Nephron progenitor cell (in vitro differentiated cells): ENCODE measurements around the gene DDX54.

Source experiments
- DNase-seq: peaks from one replicate; pipeline ENCODE4 v3.0.0; 2021
- H3K27ac Mint-ChIP-seq: 2 replicates; pipeline ENCODE4 v1.8.0; 2021; ENCODE audit warnings: mild to moderate bottlenecking, moderate library complexity, mixed read lengths
- H3K27me3 Mint-ChIP-seq: 2 replicates; pipeline ENCODE4 v1.8.0; 2021; ENCODE audit warnings: mild to moderate bottlenecking, low read depth, mixed read lengths; ENCODE audit not compliant: poor library complexity
- H3K36me3 Mint-ChIP-seq: 2 replicates; pipeline ENCODE4 v1.8.0; 2021; ENCODE audit warnings: low read depth, mixed read lengths
- H3K4me1 Mint-ChIP-seq: 2 replicates; pipeline ENCODE4 v1.8.0; 2021; ENCODE audit warnings: mixed read lengths
- H3K4me3 Mint-ChIP-seq: 2 replicates; pipeline ENCODE4 v1.8.0; 2021; ENCODE audit warnings: mild to moderate bottlenecking, moderate library complexity, mixed read lengths
- H3K9me3 Mint-ChIP-seq: 2 replicates; pipeline ENCODE4 v1.8.0; 2021; ENCODE audit warnings: mild to moderate bottlenecking, moderate library complexity, mixed read lengths
- TF ChIP-seq, protein P1 (sequence below): fragments of 200-600 bp; sonication (generic); IDR thresholded peaks from 2 replicates; pipeline ENCODE4 v1.5.0; 2021; ENCODE audit warnings: antibody characterized with exemption

Gene DDX54

GRCh38 chr12:113109872-113110599 lies 75.2 kb downstream of the DDX54 start:
- Mint-ChIP-seq H3K4me1 (peaks cover 3% of the 10 kb centered on the region), H3K9me3 (no peaks in the 10 kb centered on the region), H3K4me3 (no peak overlapping the region), H3K27me3 (peaks cover 37% of the 10 kb centered on the region), H3K27ac (no peak overlapping the region), H3K36me3 (no peaks in the 10 kb centered on the region)
- DNase-seq, result no peak
- TF ChIP-seq, protein P1, sequence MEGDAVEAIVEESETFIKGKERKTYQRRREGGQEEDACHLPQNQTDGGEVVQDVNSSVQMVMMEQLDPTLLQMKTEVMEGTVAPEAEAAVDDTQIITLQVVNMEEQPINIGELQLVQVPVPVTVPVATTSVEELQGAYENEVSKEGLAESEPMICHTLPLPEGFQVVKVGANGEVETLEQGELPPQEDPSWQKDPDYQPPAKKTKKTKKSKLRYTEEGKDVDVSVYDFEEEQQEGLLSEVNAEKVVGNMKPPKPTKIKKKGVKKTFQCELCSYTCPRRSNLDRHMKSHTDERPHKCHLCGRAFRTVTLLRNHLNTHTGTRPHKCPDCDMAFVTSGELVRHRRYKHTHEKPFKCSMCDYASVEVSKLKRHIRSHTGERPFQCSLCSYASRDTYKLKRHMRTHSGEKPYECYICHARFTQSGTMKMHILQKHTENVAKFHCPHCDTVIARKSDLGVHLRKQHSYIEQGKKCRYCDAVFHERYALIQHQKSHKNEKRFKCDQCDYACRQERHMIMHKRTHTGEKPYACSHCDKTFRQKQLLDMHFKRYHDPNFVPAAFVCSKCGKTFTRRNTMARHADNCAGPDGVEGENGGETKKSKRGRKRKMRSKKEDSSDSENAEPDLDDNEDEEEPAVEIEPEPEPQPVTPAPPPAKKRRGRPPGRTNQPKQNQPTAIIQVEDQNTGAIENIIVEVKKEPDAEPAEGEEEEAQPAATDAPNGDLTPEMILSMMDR, result no peak

DNA sequence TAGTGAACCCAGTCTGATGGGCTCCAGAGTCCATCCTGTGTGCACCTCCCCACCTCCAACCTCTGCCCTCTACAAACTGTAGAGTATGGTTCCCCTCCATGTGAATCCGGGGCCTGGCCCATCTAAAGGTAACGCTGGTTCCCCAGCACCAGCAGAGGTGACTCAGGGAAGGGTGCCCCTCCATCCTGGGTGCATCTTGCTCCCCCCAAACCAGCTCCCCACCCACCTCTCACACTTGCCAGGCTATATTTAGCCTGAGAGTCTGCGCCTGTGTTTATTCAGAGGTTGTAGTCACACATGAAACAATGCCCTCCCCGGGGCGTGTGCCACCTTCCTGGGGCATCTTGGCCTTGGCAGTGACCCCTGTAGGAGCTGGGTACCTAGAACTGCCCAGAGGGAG lies 75.9 kb downstream of the DDX54 start:
- no peak for DNase-seq
- H3K4me3 Mint-ChIP-seq, result no peak overlapping the region
- H3K4me1 Mint-ChIP-seq, result peaks cover 3% of the 10 kb centered on the region
- H3K9me3 Mint-ChIP-seq, result no peaks in the 10 kb centered on the region
- no peak overlapping the region for H3K27ac Mint-ChIP-seq
- TF ChIP-seq, protein P1, result no peak
- H3K36me3 Mint-ChIP-seq, result no peaks in the 10 kb centered on the region
- peaks cover 43% of the 10 kb centered on the region for H3K27me3 Mint-ChIP-seq

DNA sequence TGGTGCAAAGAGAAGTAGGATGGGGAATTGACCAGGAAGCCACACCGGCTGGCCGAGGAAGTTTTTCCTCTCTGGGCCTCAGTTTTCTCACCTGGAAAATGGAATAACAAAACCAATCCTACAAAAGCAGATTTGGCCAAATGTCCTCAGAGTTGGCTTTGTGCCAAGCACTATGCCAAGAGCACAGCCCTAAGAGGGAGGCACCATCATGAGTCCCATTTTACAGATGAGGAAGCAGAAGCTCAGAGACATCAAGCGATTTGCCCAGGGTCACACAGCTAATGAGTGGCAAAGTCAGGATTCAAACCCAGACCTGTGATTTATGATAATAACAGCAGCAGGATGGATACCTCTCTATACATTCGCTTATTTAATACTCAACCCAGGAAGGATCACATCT lies 77.0 kb downstream of the DDX54 start:
- no peak for DNase-seq
- TF ChIP-seq, protein P1, result no peak
- no peaks in the 10 kb centered on the region for H3K4me1 Mint-ChIP-seq
- H3K4me3 Mint-ChIP-seq, result no peak overlapping the region
- no peak overlapping the region for H3K27ac Mint-ChIP-seq
- peaks cover 53% of the 10 kb centered on the region for H3K27me3 Mint-ChIP-seq
- no peaks in the 10 kb centered on the region for H3K36me3 Mint-ChIP-seq
- H3K9me3 Mint-ChIP-seq, result no peaks in the 10 kb centered on the region
